Epidermal melanocyte (primary cell): Measurements from ENCODE around the gene VAT1L.

Source experiments
- DNase-seq: peaks from one replicate; pipeline ENCODE4 v3.0.0; 2011; ENCODE audit warnings: low spot score; ENCODE audit not compliant: insufficient read length

The VAT1L gene

GRCh38 chr16:77788181-77789084 lies at the start of gene VAT1L:
Gene VAT1L (plus strand): TSS chr16:77788564. CDS start chr16:77788683, 119 bp downstream.
- DNase-seq = peak; percentile 34

GRCh38 chr16:77738706-77739558 lies 49.4 kb upstream of the VAT1L start:
- no peak for DNase-seq

GRCh38 chr16:77739559-77739892 lies 48.8 kb upstream of the VAT1L start:
- DNase-seq = no peak

- DNase-seq = no peak
Measured at GRCh38 chr16:77744141-77744540, 44.2 kb upstream of the VAT1L start.

GRCh38 chr16:77745972-77746371 lies 42.4 kb upstream of the VAT1L start:
- DNase-seq = no peak

GRCh38 chr16:77748421-77749005 lies 39.9 kb upstream of the VAT1L start:
- DNase-seq = no peak

GRCh38 chr16:77749415-77749814 lies 38.9 kb upstream of the VAT1L start:
- DNase-seq = no peak

- DNase-seq = no peak
Measured at GRCh38 chr16:77758046-77758445, 30.3 kb upstream of the VAT1L start.

GRCh38 chr16:77758508-77758907 lies 29.9 kb upstream of the VAT1L start:
- no peak for DNase-seq

GRCh38 chr16:77759201-77759600 lies 29.2 kb upstream of the VAT1L start:
- no peak for DNase-seq

- DNase-seq = no peak
Measured at GRCh38 chr16:77759821-77760220, 28.5 kb upstream of the VAT1L start.

- DNase-seq = no peak
Measured at GRCh38 chr16:77760800-77761199, 27.6 kb upstream of the VAT1L start.

- no peak for DNase-seq
Measured at GRCh38 chr16:77761204-77761603, 27.2 kb upstream of the VAT1L start.

- no peak for DNase-seq
Measured at GRCh38 chr16:77762262-77762661, 26.1 kb upstream of the VAT1L start.

- DNase-seq = no peak
Measured at GRCh38 chr16:77763994-77764393, 24.4 kb upstream of the VAT1L start.

- no peak for DNase-seq
Measured at GRCh38 chr16:77767211-77767610, 21.2 kb upstream of the VAT1L start.

GRCh38 chr16:77767826-77768225 lies 20.5 kb upstream of the VAT1L start:
- DNase-seq = no peak

- no peak for DNase-seq
Measured at GRCh38 chr16:77775911-77776909, 12.2 kb upstream of the VAT1L start.

- no peak for DNase-seq
Measured at GRCh38 chr16:77777745-77778144, 10.6 kb upstream of the VAT1L start.

- peak; percentile 36 for DNase-seq
Measured at GRCh38 chr16:77780378-77780837, 8.0 kb upstream of the VAT1L start.

GRCh38 chr16:77781091-77781490 lies 7.3 kb upstream of the VAT1L start:
- no peak for DNase-seq
